Esophagus squamous epithelium (tissue), 4 donors: ENCODE data around the gene HOXA10.

ENCODE experiments used
- CTCF ChIP-seq, 6 experiments: fragments of 450-650 bp in 4 of 6; fragments of 200-600 bp in 2 of 6; sonication (generic) in 2 of 6; IDR thresholded peaks; one replicate each; pipeline ENCODE4 v1.5.1; 2016 to 2019; ENCODE audit warnings: antibody characterized with exemption in 6 of 6, mild to moderate bottlenecking in 4 of 6, moderate library complexity in 4 of 6
- POLR2A ChIP-seq, 4 donors: fragments of 450-650 bp; IDR thresholded peaks; one replicate each; pipeline ENCODE4 v1.6.1; 2017; ENCODE audit warnings: antibody characterized with exemption in 4 of 4, mild to moderate bottlenecking in 4 of 4, moderate library complexity in 3 of 4

DNA sequence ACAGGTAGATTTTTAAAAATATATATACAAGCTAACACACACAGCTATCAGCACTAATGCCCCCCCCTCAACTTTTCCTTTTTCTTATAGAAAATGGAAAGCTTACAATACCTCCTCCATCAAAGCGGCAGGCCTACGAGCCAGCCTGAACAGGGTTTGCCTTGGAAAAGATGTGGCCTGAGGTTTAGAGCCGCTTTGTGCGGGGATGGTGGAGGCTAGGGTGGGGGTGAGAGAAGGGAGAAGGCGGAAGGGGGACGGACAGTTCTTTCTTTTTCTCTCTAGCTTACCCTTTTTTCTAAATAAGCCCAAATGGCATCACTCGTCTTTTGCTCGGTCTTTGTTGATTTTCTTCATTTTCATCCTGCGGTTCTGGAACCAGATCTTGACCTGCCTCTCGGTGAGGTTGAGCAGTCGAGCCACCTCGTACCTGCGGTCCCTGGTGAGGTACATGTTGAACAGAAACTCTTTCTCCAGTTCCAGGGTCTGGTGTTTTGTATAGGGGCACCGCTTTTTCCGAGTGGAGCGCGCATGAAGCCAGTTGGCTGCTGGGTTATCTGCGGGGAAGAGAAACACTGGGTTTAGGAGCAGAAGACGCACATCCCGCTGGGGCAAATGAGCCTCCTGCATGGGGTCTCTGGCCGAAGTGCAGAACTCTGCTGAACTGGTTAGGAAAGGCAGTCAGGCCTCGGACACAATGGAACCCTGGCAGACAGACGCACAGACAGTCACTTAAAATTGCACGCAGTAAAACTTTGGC, 10.7 kb downstream of the HOXA10 start:
- TF ChIP-seq CTCF (IDR thresholded peaks at IDR 0.05) (no peak), POLR2A (IDR thresholded peaks at IDR 0.05) (no peak)
